Endodermal cell (in vitro differentiated cells): Measurements from ENCODE around the gene ACTG2. TPM values are rescaled to one million over a fixed set of nuclear protein-coding genes. Genes with fewer than 3 reads are reported as not detected.
A peak's percentile ranks its signal among the peaks of the same experiment; 100 is the strongest.

Experiments used
- DNase-seq: peaks from one replicate; pipeline ENCODE4 v3.0.0-alpha.2; 2017
- H3K27ac ChIP-seq: 2 replicates; pipeline ENCODE4 v1.5.1; 2013; ENCODE audit warnings: mild to moderate bottlenecking, low read depth, low read length, moderate library complexity
- H3K27me3 ChIP-seq: 2 replicates; pipeline ENCODE4 v1.6.1; 2013; ENCODE audit warnings: mild to moderate bottlenecking, low read length, moderate library complexity; ENCODE audit not compliant: insufficient read depth, control insufficient read depth, poor library complexity, severe bottlenecking
- H3K36me3 ChIP-seq: 2 replicates; pipeline ENCODE4 v1.7.0; 2013; ENCODE audit warnings: mild to moderate bottlenecking, low read length, moderate library complexity; ENCODE audit not compliant: control insufficient read depth, insufficient read depth
- H3K4me1 ChIP-seq: one replicate; pipeline ENCODE4 v1.7.0; 2013; ENCODE audit warnings: low read length; ENCODE audit not compliant: control insufficient read depth, insufficient read depth
- H3K4me3 ChIP-seq: 2 replicates; pipeline ENCODE4 v1.5.1; 2013; ENCODE audit warnings: mild to moderate bottlenecking, low read length, moderate library complexity
- H3K9ac ChIP-seq: 2 replicates; pipeline ENCODE4 v1.6.1; 2013; ENCODE audit warnings: mild to moderate bottlenecking, low read length, moderate library complexity; ENCODE audit not compliant: poor library complexity, severe bottlenecking; ENCODE audit errors: extremely low read depth
- H3K9me3 ChIP-seq: 2 replicates; pipeline ENCODE4 v1.6.1; 2013; ENCODE audit warnings: mild to moderate bottlenecking, low read length, moderate library complexity; ENCODE audit not compliant: control insufficient read depth
- H3K27ac Mint-ChIP-seq: 2 replicates; pipeline ENCODE4 v1.8.0; 2020; ENCODE audit warnings: mixed read lengths
- H3K27me3 Mint-ChIP-seq: 2 replicates; pipeline ENCODE4 v1.8.0; 2021; ENCODE audit warnings: mild to moderate bottlenecking, mixed read lengths; ENCODE audit not compliant: insufficient read depth
- H3K36me3 Mint-ChIP-seq: 2 replicates; pipeline ENCODE4 v1.8.0; 2020; ENCODE audit warnings: low read depth, mixed read lengths
- H3K4me1 Mint-ChIP-seq: 2 replicates; pipeline ENCODE4 v1.8.0; 2020; ENCODE audit warnings: mixed read lengths
- H3K4me3 Mint-ChIP-seq: 2 replicates; pipeline ENCODE4 v1.8.0; 2020; ENCODE audit warnings: mild to moderate bottlenecking, moderate library complexity, mixed read lengths
- H3K9me3 Mint-ChIP-seq: 2 replicates; pipeline ENCODE4 v1.8.0; 2020; ENCODE audit warnings: mild to moderate bottlenecking, mixed read lengths
- WGBS, 2 experiments: methylation state at CpG; one replicate each; pipeline versions ENCODE4 v1.1.5 to v1.1.7; 2013; ENCODE audit warnings: missing lambda C conversion rate in 2 of 2, mixed read lengths in 1 of 2; ENCODE audit not compliant: insufficient coverage in 1 of 2, insufficient read length in 1 of 2; 5-methylcytosine and 5-hydroxymethylcytosine counted together
- total RNA-seq, 2 donors: library from RNA; stranded (reverse); fragmentation: NEBNext Ultra II Directional in 1 of 2; extraction: Animal tissue kit (Norgen Biotek cat#: 25700) in 1 of 2; gene quantifications; 2 replicates in 1 of 2; 3 replicates in 1 of 2; pipeline ENCODE4 v1.2.1, GENCODE V29; 2021
- TF ChIP-seq, protein P1 (sequence below): fragments of 200-600 bp; sonication (generic); conservative IDR thresholded peaks from 2 replicates; pipeline ENCODE4 v1.5.0; 2021; ENCODE audit warnings: antibody characterized with exemption, mild to moderate bottlenecking

Gene ACTG2
- total RNA-seq, 2 donors from 2014 or later = 1.5 to 1.6 TPM

DNA sequence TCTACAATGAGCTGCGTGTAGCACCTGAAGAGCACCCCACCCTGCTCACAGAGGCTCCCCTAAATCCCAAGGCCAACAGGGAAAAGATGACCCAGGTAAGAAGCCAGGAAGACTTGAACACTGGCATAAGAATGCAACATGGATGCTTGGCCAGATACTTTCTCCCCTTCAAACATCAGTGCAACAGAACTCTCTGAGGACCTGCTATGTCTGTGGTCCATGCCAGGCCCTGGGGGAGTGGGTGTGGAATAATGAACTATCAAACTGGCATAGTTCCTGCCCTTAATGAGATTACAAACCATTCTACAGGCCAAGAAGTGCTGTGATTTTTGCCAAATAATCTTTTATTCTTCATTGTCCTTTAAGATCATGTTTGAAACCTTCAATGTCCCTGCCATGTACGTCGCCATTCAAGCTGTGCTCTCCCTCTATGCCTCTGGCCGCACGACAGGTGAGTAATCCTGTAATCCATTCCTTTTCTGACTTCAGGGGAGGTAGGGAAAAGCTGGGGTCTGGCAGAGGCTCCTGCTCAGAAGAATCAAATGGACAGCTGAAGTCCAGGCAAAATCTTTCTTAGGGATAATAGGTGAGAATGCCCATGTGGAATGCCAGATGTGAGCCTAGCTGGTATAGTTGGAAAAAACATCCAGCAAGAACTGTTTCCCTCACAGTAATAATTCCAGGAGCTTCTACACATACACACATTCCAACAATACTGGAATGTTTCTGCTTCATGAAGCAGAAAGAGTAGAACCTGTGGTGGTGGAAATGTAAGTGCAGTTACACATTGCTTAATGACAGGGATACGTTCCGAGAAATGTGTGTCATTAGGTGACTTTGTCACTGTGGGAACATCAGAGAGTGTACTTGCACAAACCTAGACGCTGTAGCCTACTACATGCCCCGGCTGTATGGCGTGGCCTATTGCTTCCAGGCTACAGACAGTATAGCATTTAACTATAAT lies 16.2 kb downstream of the ACTG2 start:
- H3K27ac Mint-ChIP-seq = no peak overlapping the region
- Histone ChIP-seq H3K9me3 (no peaks in the 10 kb centered on the region), H3K27ac (no peak overlapping the region), H3K36me3 (no peaks in the 10 kb centered on the region), H3K4me1 (no peaks in the 10 kb centered on the region), H3K27me3 (no peaks in the 10 kb centered on the region), H3K4me3 (no peak overlapping the region), H3K9ac (no peak overlapping the region)
- no peak for DNase-seq
- 86 to 95% methylated on average over 7 to 10 of the region's 10 CpGs for WGBS, 2 experiments
- no peak overlapping the region for H3K4me3 Mint-ChIP-seq
- H3K27me3 Mint-ChIP-seq = no peaks in the 10 kb centered on the region
- H3K36me3 Mint-ChIP-seq = no peaks in the 10 kb centered on the region
- TF ChIP-seq, protein P1, sequence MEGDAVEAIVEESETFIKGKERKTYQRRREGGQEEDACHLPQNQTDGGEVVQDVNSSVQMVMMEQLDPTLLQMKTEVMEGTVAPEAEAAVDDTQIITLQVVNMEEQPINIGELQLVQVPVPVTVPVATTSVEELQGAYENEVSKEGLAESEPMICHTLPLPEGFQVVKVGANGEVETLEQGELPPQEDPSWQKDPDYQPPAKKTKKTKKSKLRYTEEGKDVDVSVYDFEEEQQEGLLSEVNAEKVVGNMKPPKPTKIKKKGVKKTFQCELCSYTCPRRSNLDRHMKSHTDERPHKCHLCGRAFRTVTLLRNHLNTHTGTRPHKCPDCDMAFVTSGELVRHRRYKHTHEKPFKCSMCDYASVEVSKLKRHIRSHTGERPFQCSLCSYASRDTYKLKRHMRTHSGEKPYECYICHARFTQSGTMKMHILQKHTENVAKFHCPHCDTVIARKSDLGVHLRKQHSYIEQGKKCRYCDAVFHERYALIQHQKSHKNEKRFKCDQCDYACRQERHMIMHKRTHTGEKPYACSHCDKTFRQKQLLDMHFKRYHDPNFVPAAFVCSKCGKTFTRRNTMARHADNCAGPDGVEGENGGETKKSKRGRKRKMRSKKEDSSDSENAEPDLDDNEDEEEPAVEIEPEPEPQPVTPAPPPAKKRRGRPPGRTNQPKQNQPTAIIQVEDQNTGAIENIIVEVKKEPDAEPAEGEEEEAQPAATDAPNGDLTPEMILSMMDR = no peak
- H3K4me1 Mint-ChIP-seq = peaks cover 2% of the 10 kb centered on the region
- no peaks in the 10 kb centered on the region for H3K9me3 Mint-ChIP-seq

DNA sequence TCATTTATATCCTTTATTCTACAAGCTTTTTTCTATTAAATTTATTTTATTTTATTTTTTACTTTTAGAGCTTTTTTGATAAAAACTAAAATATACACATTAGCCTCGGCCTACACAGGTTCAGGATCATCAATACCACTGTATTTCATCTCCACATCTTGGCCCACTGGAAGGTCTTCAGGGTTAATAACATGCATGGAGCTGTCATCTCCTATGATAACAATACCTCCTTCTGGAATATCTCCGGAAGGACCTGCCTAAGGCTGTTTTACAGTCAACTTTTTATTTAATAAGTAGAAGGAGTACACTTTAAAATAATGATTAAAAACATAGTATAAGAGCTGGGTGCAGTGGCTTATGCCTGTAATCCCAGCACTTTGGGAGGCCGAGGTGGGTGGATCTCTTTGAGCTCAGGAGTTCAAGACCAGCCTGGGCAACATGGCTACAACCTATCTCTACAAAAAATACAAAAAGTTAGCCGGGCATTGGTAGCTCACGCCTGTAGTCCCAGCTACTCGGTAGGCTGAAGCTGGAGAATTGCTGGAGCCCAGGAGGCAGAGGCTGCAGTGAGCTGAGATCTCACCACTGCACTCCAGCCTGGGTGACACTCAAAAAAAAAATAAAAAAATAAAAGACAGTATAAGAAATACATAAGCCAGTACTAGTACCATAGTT lies 18.2 kb downstream of the ACTG2 start:
- Mint-ChIP-seq H3K4me3 (no peak overlapping the region), H3K9me3 (no peaks in the 10 kb centered on the region), H3K4me1 (peaks cover 2% of the 10 kb centered on the region), H3K27ac (no peak overlapping the region), H3K27me3 (peaks cover 2% of the 10 kb centered on the region), H3K36me3 (no peaks in the 10 kb centered on the region)
- H3K27me3 ChIP-seq = no peaks in the 10 kb centered on the region
- no peaks in the 10 kb centered on the region for H3K4me1 ChIP-seq
- H3K9ac ChIP-seq = no peak overlapping the region
- H3K27ac ChIP-seq = no peak overlapping the region
- H3K4me3 ChIP-seq = no peak overlapping the region
- no peaks in the 10 kb centered on the region for H3K36me3 ChIP-seq
- peak; percentile 17 for DNase-seq
- H3K9me3 ChIP-seq = no peaks in the 10 kb centered on the region
- TF ChIP-seq, protein P1 = no peak
- WGBS, 2 experiments = 76 to 92% methylated on average over 2 to 6 of the region's 6 CpGs

DNA sequence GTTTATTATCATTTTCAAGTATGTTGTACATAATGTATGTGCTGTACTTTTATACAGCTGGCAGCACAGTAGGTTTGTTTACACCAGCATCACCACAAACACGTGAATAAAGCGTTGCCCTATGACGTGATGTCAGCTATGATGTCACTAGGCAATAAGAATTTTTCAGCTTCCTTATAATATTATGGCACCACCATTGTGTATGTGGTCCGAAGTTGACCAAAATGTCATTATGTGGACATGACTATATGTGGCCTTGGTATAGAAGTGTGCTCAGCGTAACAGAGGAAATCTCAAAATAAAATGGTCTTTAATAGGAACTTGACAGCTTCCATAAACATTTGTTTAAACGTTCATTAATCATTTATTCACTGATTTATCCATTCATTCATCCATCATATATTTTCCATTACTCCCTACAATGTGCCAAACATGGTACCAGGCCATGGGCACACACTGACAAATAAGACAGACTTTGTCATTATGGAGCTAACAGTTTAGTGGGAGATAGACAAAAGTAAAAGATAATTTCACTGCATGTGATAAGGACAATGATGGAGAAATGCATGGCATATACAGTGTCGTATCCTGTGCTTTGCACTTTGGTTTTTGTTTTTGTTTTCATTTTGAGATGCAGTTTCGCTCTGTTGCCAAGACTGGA lies 18.9 kb downstream of the ACTG2 start:
- Mint-ChIP-seq H3K9me3 (no peaks in the 10 kb centered on the region), H3K36me3 (no peaks in the 10 kb centered on the region), H3K4me3 (no peak overlapping the region), H3K27me3 (peaks cover 5% of the 10 kb centered on the region), H3K27ac (no peak overlapping the region), H3K4me1 (peaks cover 2% of the 10 kb centered on the region)
- no peaks in the 10 kb centered on the region for H3K36me3 ChIP-seq
- H3K27me3 ChIP-seq = no peaks in the 10 kb centered on the region
- H3K9me3 ChIP-seq = no peaks in the 10 kb centered on the region
- no peak overlapping the region for H3K4me3 ChIP-seq
- H3K27ac ChIP-seq = no peak overlapping the region
- TF ChIP-seq, protein P1 = no peak
- no peaks in the 10 kb centered on the region for H3K4me1 ChIP-seq
- no peak for DNase-seq
- no peak overlapping the region for H3K9ac ChIP-seq
- WGBS, 2 experiments = 91 to 97% methylated on average over 8 of the region's 8 CpGs
